OCI-LY3 (cell line): ENCODE data around the gene YBX2.

Source experiments
- H2AFZ ChIP-seq: fragments of 200-600, 300-600 bp; shearing (Covaris generic); 2 replicates; pipeline ENCODE4 v1.6.0; 2014; ENCODE audit warnings: antibody characterized with exemption, low read depth, low read length
- H3K27ac ChIP-seq: fragments of 200-600, 300-600 bp; sonication (generic); 2 replicates; pipeline ENCODE4 v1.5.1; 2014; ENCODE audit warnings: mild to moderate bottlenecking, low read length, moderate library complexity, mixed read lengths
- H3K27me3 ChIP-seq: fragments of 200-600, 300-600 bp; sonication (generic); 2 replicates; pipeline ENCODE4 v1.6.1; 2014; ENCODE audit warnings: low read depth, low read length, mixed read lengths
- H3K36me3 ChIP-seq: fragments of 200-600, 300-600 bp; sonication (generic); replicated peaks from 2 replicates; pipeline ENCODE3; 2014; ENCODE audit warnings: low read depth, low read length, mixed read lengths
- H3K4me1 ChIP-seq: fragments of 300-600, 200-600 bp; sonication (generic); 2 replicates; pipeline ENCODE4 v1.6.1; 2014; ENCODE audit warnings: low read length, mixed read lengths
- H3K4me2 ChIP-seq: fragments of 200-600, 300-600 bp; sonication (generic); 2 replicates; pipeline ENCODE4 v1.6.1; 2014; ENCODE audit warnings: low read length, mixed read lengths
- H3K4me3 ChIP-seq: fragments of 300-600, 200-600 bp; sonication (generic); 2 replicates; pipeline ENCODE4 v1.5.1; 2014; ENCODE audit warnings: antibody characterized with exemption, mild to moderate bottlenecking, low read length, moderate library complexity
- H3K79me2 ChIP-seq: fragments of 300-600, 200-600 bp; shearing (Covaris generic); 2 replicates; pipeline ENCODE4 v1.6.1; 2014; ENCODE audit warnings: mild to moderate bottlenecking, low read length, mixed read lengths
- H3K9ac ChIP-seq: fragments of 300-600, 200-600 bp; shearing (Covaris generic); 2 replicates; pipeline ENCODE4 v1.6.0; 2014; ENCODE audit warnings: mild to moderate bottlenecking, low read length, moderate library complexity
- H3K9me3 ChIP-seq: fragments of 200-600, 300-600 bp; shearing (Covaris generic); 2 replicates; pipeline ENCODE4 v1.6.1; 2014; ENCODE audit warnings: low read length, mixed read lengths; ENCODE audit not compliant: insufficient read depth
- H4K20me1 ChIP-seq: fragments of 200-600, 300-600 bp; sonication (generic); 2 replicates; pipeline ENCODE4 v1.6.1; 2016; ENCODE audit warnings: low read length, mixed read lengths; ENCODE audit not compliant: insufficient read depth
- CTCF ChIP-seq: fragments of 200-600, 300-600 bp; sonication (generic); IDR thresholded peaks from 2 replicates; pipeline ENCODE4 v1.5.1; 2014; ENCODE audit warnings: antibody characterized with exemption, low read length, low read depth
- EZH2phosphoT487 ChIP-seq: fragments of 200-600 bp; shearing (Covaris generic); IDR thresholded peaks from 2 replicates; pipeline ENCODE4 v1.6.1; 2018; ENCODE audit warnings: antibody characterized with exemption, mixed run types, low read depth

Gene YBX2

GRCh38 chr17:7314719-7315569 is 20.5 kb upstream of the YBX2 start, which contains the start of gene GPS2:
GPS2 (minus strand) TSS chr17:7315360; CDS start chr17:7315052, 308 bp downstream.
- Histone ChIP-seq H3K4me1 (peaks cover 19% of the 10 kb centered on the region), H3K79me2 (peaks cover 38% of the 10 kb centered on the region), H3K4me2 (peak within 1 kb of the TSS; percentile 90), H3K27me3 (no peaks in the 10 kb centered on the region), H4K20me1 (peaks cover 21% of the 10 kb centered on the region), H3K9ac (peak within 1 kb of the TSS; percentile 74), H3K36me3 (peaks cover 31% of the 10 kb centered on the region), H3K4me3 (peak within 1 kb of the TSS; percentile 99), H3K27ac (peak within 1 kb of the TSS; percentile 66), H2AFZ (no peak within 1 kb of the TSS), H3K9me3 (no peaks in the 10 kb centered on the region)
- no peak for TF ChIP-seq EZH2phosphoT487
- no peak for TF ChIP-seq CTCF

GRCh38 chr17:7313890-7314718 is 19.7 kb upstream of the YBX2 start:
- Histone ChIP-seq H4K20me1 (peaks cover 30% of the 10 kb centered on the region), H2AFZ (no peak overlapping the region), H3K4me1 (peaks cover 27% of the 10 kb centered on the region), H3K4me2 (peak overlapping the region; percentile 88), H3K79me2 (peaks cover 47% of the 10 kb centered on the region), H3K9ac (peak overlapping the region; percentile 74), H3K9me3 (no peaks in the 10 kb centered on the region), H3K4me3 (peak overlapping the region; percentile 99), H3K27me3 (no peaks in the 10 kb centered on the region), H3K36me3 (peaks cover 40% of the 10 kb centered on the region), H3K27ac (peak overlapping the region; percentile 66)
- no peak for TF ChIP-seq EZH2phosphoT487
- TF ChIP-seq CTCF = no peak

GRCh38 chr17:7313088-7313889 is 18.9 kb upstream of the YBX2 start:
- peaks cover 38% of the 10 kb centered on the region for H4K20me1 ChIP-seq
- H3K4me2 ChIP-seq = peak overlapping the region; percentile 88; the same call in 1 of the 2 replicates
- peaks cover 55% of the 10 kb centered on the region for H3K79me2 ChIP-seq
- no peaks in the 10 kb centered on the region for H3K9me3 ChIP-seq
- peaks cover 46% of the 10 kb centered on the region for H3K36me3 ChIP-seq
- H3K27me3 ChIP-seq = no peaks in the 10 kb centered on the region
- peaks cover 28% of the 10 kb centered on the region for H3K4me1 ChIP-seq
- H3K9ac ChIP-seq = no peak overlapping the region
- TF ChIP-seq CTCF (no peak), EZH2phosphoT487 (no peak)
- no peak overlapping the region for H2AFZ ChIP-seq
- 0 out of 2 replicates have a peak overlapping the region, but pooled peaks have one; percentile 66 for H3K27ac ChIP-seq
- peak overlapping the region; percentile 99; the same call in 1 of the 2 replicates for H3K4me3 ChIP-seq
